ENCODE data around the gene NRP1.

NRP1 gene

GRCh38 chr10:33174674-33175434 is 159.6 kb downstream of the NRP1 start:
- no peak for DNase-seq

- no peak for DNase-seq
Observed at GRCh38 chr10:33165911-33166310, 168.6 kb downstream of the NRP1 start.

- no peak for DNase-seq
Observed at GRCh38 chr10:33164060-33164709, 170.3 kb downstream of the NRP1 start.

- DNase-seq: no peak
Observed at GRCh38 chr10:33162248-33162575, 172.3 kb downstream of the NRP1 start.

GRCh38 chr10:33161550-33162247 is 172.8 kb downstream of the NRP1 start:
- DNase-seq: no peak

GRCh38 chr10:33160151-33160550 is 174.3 kb downstream of the NRP1 start:
- DNase-seq: no peak

- no peak for DNase-seq
Observed at GRCh38 chr10:33157103-33157502, 177.4 kb downstream of the NRP1 start.

- DNase-seq: no peak
Observed at GRCh38 chr10:33155720-33156638, 178.5 kb downstream of the NRP1 start.

- DNase-seq: no peak
Observed at GRCh38 chr10:33154590-33154989, 179.9 kb downstream of the NRP1 start.

- DNase-seq: no peak
Observed at GRCh38 chr10:33153968-33154327, 180.5 kb downstream of the NRP1 start.

- DNase-seq: no peak
Observed at GRCh38 chr10:33153251-33153967, 181.1 kb downstream of the NRP1 start.

- no peak for DNase-seq
Observed at GRCh38 chr10:33152750-33153149, 181.7 kb downstream of the NRP1 start.

GRCh38 chr10:33152146-33152545 is 182.3 kb downstream of the NRP1 start:
- no peak for DNase-seq

GRCh38 chr10:33151344-33151864 is 183.1 kb downstream of the NRP1 start:
- no peak for DNase-seq

GRCh38 chr10:33150889-33151288 is 183.6 kb downstream of the NRP1 start:
- DNase-seq: no peak

GRCh38 chr10:33150146-33150545 is 184.3 kb downstream of the NRP1 start:
- DNase-seq: no peak

GRCh38 chr10:33147013-33147310 is 187.5 kb downstream of the NRP1 start:
- DNase-seq: no peak

- DNase-seq: no peak
Observed at GRCh38 chr10:33146189-33147012, 188.1 kb downstream of the NRP1 start.

GRCh38 chr10:33145451-33146188 is 188.8 kb downstream of the NRP1 start:
- no peak for DNase-seq

- no peak for DNase-seq
Observed at GRCh38 chr10:33143160-33143728, 191.2 kb downstream of the NRP1 start.

Measured in NCI-H2171 (cell line).